Jurkat, Clone E6-1 (cell line): ENCODE data around the gene ARMC9.
"Not testable (repeated sequence)": the region's sequence is repeated elsewhere in the genome, so short reads cannot be mapped to it uniquely, and the experiment has no call there.

Experiments used
- DNase-seq: peaks from one replicate; pipeline ENCODE4 v3.0.0-alpha.2; 2011; ENCODE audit warnings: low read depth, low spot score
- H3K4me3 ChIP-seq: 2 replicates; pipeline ENCODE4 v1.5.1; 2011; ENCODE audit warnings: mild to moderate bottlenecking, low read length, control low read depth, moderate library complexity

Gene ARMC9

GRCh38 chr2:231343988-231344387, 145.6 kb downstream of the ARMC9 start:
- no peak for DNase-seq
- H3K4me3 ChIP-seq: no peak overlapping the region

- no peak overlapping the region for H3K4me3 ChIP-seq
- DNase-seq: no peak
Observed at GRCh38 chr2:231344851-231345250, 146.4 kb downstream of the ARMC9 start.

- DNase-seq: no peak
- H3K4me3 ChIP-seq: no peak overlapping the region
Observed at GRCh38 chr2:231347081-231347480, 148.7 kb downstream of the ARMC9 start.

GRCh38 chr2:231347638-231348037, 149.2 kb downstream of the ARMC9 start:
- H3K4me3 ChIP-seq: no peak overlapping the region
- DNase-seq: no peak

GRCh38 chr2:231348173-231348572, 149.7 kb downstream of the ARMC9 start:
- H3K4me3 ChIP-seq: no peak overlapping the region
- no peak for DNase-seq

GRCh38 chr2:231348704-231349373, 150.4 kb downstream of the ARMC9 start:
- no peak overlapping the region for H3K4me3 ChIP-seq
- no peak for DNase-seq

- not testable (repeated sequence) for DNase-seq, H3K4me3 ChIP-seq
Observed at GRCh38 chr2:231349374-231349735, 150.9 kb downstream of the ARMC9 start.

- DNase-seq: no peak
- no peak overlapping the region for H3K4me3 ChIP-seq
Observed at GRCh38 chr2:231351648-231352047, 153.2 kb downstream of the ARMC9 start.

GRCh38 chr2:231353469-231353868, 155.0 kb downstream of the ARMC9 start:
- DNase-seq: no peak
- H3K4me3 ChIP-seq: no peak overlapping the region

GRCh38 chr2:231355508-231356465, 157.4 kb downstream of the ARMC9 start:
- H3K4me3 ChIP-seq: no peak overlapping the region
- no peak for DNase-seq

GRCh38 chr2:231356466-231356844, 158.0 kb downstream of the ARMC9 start:
- no peak for DNase-seq
- H3K4me3 ChIP-seq: no peak overlapping the region

GRCh38 chr2:231357048-231357447, 158.6 kb downstream of the ARMC9 start:
- H3K4me3 ChIP-seq: no peak overlapping the region
- DNase-seq: no peak

- DNase-seq: no peak
- no peak overlapping the region for H3K4me3 ChIP-seq
Observed at GRCh38 chr2:231357931-231358330, 159.5 kb downstream of the ARMC9 start.

- DNase-seq: no peak
- no peak overlapping the region for H3K4me3 ChIP-seq
Observed at GRCh38 chr2:231359441-231359840, 161.0 kb downstream of the ARMC9 start.

- H3K4me3 ChIP-seq: no peak overlapping the region
- DNase-seq: no peak
Observed at GRCh38 chr2:231359948-231360347, 161.5 kb downstream of the ARMC9 start.

GRCh38 chr2:231360401-231360800, 162.0 kb downstream of the ARMC9 start:
- no peak for DNase-seq
- H3K4me3 ChIP-seq: no peak overlapping the region

- no peak for DNase-seq
- H3K4me3 ChIP-seq: no peak overlapping the region
Observed at GRCh38 chr2:231360881-231361371, 162.5 kb downstream of the ARMC9 start.

GRCh38 chr2:231361701-231362554, 163.5 kb downstream of the ARMC9 start:
- DNase-seq: no peak

GRCh38 chr2:231362555-231363184, 164.2 kb downstream of the ARMC9 start:
- H3K4me3 ChIP-seq: no peak overlapping the region
- no peak for DNase-seq

More at GRCh38 chr2:231361701-231362554, 163.5 kb downstream of the ARMC9 start:
- no peak overlapping the region for H3K4me3 ChIP-seq
